HG03342 (cell line): Measurements from ENCODE around the gene IQCM.

ENCODE experiments used
- ATAC-seq: cut with Tn5 transposase; IDR thresholded peaks from one replicate; pipeline ENCODE4 v1.9.1; 2021; ENCODE audit warnings: mild to moderate bottlenecking, moderate library complexity; ENCODE audit not compliant: unreplicated experiment

The IQCM gene

DNA sequence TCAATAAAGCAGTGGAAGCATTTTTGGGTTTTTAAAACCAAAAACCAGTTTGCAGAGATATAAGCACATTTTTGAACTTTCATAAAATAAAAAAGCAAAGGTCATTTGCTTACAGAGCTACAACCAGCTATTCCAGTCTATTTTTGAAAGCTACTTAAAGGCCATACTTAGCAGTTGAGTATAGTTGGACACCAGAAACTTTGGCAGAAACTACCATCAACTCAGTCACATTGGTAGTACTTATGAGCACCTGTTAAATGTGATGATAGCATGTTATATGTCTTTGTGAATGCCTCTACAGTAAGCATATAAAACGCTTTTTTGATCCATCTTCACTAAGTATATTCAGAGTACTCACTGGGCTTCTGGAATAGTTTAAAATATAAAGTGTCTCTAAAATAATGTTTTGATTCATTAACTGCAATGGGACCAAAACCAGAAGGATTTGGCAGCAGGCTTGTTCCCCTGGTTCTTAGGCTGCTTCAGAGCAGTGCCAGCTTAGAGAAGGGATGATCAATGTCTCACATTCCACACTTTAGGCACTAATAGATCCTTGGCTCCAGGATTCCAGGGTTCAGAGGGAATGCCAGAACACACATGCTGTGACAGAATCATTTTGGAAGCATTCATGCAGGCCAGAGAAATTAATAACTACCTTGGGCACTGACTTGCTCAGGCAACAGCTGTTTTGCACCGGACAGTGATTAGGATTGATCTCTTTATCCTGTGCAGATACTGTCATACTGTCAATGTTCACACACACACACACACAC, 103.9 kb downstream of the IQCM start:
- no peak for ATAC-seq

DNA sequence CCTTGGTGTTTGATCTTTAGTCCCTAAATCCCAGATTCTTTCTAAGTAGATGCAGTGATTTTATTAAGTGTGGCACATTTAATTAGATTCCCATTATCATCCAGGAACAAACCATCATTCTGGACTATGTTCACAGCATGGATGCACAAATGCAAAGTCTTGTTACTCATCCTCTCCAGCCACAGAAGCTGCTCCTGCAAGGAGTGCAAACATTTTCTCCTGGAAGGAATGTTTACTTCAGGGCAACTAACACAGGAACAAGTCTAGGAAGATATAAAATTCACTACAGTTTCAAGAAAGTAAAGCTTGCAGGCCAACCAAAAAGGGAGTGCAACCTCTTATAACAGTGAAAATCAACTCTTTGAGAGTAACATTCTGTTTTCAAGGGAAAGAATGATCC, 106.0 kb downstream of the IQCM start:
- no peak for ATAC-seq

DNA sequence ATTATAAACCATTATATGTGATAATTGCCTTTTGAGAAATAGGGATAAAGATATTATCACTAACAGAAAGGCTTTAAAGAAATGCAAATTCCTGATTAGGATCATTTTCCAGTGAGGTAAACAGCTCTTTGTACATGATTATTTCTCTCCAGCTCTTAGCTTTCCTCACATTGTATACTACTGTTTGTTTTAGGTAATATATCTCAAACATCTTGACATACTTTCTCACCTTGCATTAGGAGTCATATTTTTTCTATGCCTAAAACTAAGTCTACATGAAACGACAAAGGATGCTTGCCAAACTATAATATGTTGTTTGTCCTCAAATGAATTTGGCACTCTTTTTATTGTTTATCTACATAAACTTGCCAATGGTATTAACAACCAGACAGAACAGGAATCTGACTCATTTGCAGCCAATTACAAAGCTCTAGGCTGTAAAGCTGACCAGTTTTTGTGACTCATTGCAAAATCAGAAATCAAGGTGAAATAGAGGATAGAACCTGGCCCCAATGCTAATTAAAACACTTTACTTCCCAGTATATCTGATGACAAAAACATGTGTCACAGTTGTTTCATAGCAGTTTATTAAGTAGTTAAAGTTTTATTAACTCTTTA, 107.0 kb downstream of the IQCM start:
- ATAC-seq = no peak

DNA sequence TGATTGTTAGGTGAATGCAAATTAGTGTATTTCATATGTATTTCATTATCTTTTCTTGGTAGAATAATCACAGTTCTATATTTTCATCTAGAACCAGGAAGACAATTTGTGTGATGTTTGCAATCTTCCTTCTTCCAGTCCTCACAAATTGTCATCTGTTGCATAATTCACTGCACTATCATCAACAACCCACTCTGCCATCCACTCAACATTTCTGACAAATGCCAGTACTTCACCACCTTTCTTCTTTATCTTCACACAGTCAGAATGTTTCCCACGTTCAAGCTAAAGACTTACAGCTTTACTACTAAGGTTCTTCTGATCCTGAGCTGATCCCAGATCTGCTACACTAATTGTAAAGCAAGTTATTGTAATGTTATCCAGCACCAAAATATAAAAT, 107.8 kb downstream of the IQCM start:
- ATAC-seq = no peak

DNA sequence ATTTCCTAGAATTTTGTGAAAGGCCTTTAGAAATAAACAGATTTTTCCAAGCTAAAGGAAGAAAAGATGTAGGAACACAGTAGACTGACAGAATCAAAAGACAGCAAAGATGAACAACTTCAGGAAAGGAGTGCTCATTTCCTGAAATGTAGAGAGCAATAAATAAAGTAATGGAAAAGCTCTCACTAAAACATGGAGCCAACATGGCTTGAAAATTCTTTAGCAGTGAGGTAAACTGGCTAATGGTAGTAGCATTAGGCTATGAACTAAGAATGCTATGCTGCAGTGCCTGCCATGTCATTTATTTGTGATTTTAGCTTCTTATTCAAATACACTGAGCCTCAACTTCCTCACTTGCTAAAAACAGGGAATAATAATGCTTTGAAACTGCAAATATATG, 108.7 kb downstream of the IQCM start:
- ATAC-seq = no peak

DNA sequence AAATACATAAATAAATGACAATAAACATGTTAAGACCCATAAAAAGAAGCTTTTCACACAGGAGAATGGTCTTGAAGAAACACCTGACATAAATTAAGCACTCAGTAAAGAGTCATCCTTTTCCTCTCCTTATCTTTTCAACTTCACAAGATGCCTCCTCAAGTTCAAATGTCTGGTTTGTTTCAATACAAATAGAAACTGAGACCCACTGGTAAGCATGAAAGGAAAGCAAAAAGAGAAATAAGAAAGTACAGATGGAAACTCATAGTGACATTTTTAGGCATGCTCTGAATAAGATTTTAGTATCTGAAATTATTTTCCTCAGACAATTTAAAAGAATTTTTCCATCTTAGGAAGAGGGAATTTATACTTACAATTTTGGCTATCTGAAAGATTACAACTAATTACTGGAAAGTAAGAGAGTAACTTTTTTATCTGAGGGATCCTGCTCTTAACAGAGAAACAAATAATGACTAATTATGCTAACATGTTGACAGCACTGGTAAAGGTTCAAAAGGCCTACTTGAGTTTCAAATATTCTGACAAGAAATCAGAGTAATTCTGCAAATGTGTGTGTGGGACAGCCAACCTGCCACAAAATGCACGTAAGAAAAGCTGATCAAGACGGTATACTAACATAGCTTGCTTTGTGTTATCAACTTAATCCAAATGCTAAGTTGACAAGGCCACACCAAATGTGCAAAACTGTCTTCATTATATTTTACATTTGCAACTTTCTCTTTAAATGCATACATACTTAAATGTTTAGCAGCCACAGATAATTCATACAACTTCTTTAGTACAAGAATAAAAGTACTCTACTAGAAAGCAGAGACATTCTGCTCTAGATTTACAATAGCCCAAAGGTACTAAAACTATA, 113.0 kb downstream of the IQCM start:
- no peak for ATAC-seq

DNA sequence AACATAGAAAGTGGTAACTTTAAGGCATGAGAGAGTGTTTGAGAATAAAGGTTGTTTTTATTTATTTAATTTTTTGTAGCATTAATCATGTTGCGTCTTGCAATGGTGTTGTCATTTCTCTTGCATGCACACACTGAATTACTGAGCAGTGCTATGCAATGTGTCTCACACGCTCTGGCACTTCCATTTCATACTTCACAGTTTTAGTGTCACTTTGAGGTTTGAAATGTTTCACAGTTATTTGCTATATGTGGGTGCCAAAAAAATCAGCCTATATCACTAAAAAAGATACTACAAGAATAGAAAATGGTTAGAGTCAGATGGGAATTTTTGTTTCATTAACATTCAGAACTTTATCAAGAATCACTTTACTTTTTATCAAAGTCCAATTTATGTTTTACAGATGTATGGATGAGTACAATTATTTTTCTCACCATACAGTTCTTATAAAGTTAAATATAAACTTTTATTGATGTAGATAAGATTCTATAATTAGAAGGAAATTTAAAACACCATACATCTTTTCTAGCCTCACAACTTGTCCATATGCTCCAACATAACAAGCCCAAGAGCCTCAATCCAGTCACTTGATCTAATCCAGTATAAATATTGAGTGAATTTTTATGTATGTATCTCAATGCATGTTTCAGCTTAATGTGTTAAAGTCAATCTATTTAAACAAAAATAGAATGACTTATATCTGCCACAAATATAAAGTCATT, 114.0 kb downstream of the IQCM start:
- no peak for ATAC-seq

DNA sequence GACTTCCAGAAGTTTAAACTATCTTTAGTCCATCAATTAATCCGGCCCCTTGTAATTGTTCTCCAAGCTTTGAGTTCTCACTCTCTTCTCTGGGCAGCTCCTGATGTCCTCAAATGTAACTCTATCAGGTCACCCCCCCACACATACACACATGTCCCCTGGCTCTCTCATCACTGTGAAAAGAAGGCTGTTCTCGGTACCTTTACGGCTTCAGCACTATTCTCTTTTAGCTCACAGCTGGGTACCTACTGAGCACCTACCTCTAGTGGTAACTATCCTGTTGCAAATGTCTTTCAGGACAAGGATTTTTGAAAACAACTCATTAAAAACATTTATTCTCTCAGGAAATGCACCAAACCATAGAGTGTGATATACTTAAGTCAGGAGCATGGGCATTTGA, 115.4 kb downstream of the IQCM start:
- no peak for ATAC-seq

DNA sequence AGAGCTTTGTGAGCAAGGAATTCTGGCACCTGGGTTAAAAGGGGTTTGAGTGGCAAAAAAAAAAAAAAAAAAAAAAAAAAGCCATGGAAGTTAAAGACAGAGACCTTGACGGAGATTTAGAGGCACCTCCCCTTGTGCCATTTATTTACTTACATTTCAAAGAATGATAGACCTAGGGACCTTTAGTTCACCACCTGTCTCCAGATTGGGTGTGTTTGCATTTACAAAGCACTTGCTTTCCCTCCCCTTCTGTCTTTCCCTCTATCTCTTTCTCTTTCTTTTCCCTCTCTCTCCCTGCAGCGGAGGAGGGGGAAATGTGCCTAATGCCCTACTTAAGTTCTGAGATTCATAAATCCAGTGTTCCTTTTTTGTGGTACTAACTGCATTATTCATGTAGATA, 116.0 kb downstream of the IQCM start:
- ATAC-seq = no peak

DNA sequence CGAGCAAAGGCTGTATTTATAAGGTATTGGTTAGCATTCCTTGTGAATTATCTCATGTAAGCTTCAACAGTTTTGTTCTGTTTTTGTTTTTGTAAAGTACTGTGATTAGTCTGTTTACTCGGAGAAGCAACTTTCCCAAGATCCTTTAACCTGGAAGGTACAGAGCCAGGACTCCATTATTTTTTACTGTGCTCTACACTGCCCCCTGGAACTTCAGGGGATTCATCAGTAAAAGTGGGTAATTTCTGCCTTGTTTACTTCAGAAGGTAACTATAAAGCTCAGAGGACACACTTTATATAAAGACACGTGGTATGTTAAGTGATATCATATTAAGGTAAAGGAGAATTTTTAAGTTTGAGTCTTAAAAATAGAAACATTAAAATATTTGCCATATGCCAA, 124.9 kb downstream of the IQCM start:
- ATAC-seq = no peak

DNA sequence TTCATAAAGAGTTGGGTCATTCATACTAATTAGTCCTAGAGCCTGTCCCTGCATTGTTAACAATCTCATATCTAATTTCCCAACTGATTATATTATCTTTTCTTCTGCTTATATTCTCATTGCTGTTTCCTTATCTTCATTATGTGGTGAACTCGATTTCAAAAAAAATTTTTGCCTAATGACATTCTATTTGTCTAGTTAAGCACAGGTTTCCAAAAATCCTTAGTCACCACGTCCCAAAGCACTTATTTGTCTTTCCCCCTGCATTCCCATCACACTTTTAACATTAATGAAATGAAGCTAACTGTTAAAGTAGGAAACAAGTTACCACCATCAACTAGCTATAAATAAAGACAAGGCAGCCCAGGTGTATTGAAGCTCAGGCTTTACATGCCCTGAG, 131.1 kb downstream of the IQCM start:
- ATAC-seq = no peak

DNA sequence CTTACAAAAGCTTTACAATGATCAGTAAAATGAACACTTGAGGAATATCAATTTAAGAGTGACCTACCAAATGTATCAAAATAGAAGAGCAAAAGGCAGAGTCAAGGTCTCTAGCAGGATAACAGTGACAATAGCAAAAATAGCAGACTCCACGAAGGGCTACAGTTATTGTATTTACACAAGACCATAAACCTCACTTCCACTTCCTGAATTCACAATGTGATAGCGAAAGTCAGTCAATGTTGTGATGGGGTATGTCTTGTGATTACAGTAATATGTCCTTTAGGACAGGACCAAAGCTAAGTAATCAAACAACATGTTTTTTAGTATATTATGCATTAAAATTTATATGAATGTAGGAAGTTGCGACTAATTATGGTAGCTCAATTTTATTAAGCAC, 139.6 kb downstream of the IQCM start:
- peak; percentile 95 for ATAC-seq

DNA sequence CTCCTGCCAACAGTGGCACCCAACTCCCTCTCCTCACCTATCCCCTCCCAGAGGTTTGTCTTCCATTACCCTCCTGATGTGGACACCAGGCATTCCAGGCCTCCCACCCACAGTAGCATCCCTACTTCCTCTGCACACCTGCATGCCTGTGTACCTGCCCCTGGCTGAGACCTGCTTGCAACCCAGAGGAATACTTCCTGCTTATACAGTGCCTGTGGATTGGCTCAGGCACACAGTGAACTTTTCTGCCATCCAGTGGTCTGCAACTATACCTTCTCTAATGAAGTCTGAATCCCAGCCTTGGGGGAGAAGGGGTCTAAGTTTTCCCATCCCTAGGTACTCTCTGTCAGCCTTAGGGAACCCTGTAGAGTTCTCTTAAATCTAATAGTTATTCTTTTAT, 169.9 kb downstream of the IQCM start:
- no peak for ATAC-seq

DNA sequence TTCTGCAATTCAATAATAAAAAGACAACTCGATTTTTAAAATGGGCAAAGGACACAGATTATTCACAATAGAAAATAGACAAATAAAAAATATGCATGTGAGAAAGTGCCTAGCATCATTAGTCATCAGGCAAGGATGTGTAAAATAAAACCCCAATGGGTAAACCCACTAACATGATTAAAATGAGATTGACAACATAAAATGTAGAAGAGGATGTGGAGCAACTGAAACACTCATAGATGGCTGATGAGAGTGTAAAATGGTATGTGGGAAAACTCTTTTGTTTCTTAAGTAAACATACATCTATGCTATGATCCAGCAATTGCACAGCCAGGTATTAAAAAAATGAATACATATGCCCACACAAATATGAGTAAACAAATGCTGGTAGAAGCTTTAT, 177.6 kb downstream of the IQCM start:
- ATAC-seq = no peak

DNA sequence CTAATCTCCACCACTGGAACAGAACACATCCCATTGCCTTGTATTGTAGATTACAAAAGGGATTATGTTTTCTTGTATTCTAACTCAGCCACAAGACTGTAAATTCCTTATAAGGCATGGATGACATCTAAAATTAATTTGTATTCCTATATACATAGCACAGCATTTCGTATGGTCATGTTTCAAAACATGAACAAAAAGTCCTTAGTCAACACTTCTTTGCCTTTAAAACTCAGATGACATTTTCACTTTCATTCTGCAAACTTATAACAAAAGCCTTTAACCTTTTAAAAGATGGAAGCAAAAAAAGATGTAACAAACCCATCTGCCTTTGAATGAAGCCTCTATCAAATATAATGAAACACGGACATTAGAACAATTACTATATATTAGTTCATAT, 181.3 kb downstream of the IQCM start:
- ATAC-seq = no peak

DNA sequence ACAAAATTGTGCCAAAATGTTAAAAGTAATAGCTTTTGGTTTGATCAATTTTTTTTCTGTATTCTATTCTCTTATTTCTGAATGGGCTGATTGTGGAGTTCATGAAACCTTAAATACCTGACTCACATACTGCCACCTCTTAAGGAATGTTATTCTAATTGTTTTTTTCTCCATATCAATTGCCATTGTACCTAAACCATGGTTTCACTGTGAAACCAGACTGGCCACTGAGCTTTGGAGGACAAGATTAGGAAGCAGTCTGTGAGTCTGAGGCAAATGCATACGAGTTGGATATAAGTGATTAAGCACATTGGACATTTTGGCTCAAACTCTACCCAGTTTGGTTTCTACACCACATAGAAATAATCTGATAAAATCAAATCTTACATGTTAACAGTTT, 184.0 kb downstream of the IQCM start:
- ATAC-seq = no peak

DNA sequence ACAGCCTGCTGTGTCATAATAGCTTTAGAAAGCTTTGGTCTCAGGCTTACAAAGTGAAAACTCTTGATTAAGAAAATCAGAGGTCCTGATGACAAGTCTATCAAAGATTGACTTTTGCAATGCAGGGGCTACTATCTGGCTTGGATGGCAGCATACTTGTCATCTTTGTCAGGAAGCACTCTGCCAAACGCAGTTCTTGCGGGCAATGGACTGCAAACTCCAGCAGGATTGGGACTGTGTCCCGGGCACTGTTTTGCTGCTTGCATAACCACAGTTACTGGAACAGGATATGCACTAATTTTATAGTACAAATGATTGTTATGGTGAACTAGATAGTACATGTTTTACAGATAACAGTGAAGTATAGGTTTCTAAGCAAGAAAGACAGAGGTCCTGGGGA, 185.6 kb downstream of the IQCM start:
- ATAC-seq = no peak

DNA sequence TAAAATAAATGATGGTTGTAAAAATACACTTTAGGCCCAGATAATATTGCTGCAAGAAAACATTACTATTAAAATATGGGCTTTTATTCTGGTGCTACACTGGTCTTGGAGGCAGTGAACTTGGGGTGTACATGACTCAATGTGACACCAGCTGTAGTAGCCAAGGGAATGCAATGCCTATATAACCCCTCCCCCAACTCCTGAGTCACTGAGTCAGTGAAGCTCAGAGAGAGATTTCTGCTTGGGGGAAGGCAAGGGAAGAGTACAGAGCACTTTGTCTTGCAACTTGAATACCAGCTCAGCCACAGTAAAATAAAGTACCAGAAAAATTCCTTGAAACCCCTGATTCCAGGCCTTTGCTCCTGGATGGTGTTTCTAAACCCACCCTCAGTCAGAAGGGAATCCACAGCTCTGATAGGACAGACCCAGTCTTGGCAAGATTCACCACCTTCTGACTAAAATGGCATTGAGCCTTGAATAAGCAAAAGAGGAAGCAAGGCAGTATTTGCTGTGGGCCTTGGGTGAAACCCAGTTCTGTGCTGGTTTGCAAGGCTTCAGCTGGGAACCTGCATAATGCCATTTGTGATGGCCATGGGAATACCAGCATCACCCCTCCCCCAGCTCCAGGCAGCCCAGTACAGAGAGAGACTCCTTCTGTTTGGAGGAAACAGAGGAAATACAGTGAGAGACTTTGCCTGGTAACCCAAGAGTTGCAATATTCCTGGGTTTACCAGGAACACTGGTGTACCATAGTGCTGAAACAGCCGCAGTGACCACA, 209.9 kb downstream of the IQCM start:
- ATAC-seq = no peak

DNA sequence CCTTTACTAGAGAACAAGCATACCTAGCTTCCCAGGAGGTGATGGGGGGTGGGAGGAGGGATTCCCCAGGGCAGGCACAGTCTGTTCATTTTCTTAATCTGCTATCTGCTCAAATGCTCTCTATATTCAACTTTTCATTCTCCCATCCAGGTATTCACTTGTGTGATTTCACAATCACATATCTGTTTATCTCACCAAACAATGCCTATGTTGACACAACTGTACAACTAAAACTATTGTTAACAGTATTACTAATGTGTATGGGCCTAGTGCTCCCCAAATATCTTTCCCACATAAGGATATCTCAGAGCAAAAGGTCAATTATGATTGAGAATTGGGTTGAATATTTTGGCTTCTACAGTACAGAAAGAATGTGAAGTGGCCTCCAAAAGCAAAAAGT, 210.8 kb downstream of the IQCM start:
- no peak for ATAC-seq

DNA sequence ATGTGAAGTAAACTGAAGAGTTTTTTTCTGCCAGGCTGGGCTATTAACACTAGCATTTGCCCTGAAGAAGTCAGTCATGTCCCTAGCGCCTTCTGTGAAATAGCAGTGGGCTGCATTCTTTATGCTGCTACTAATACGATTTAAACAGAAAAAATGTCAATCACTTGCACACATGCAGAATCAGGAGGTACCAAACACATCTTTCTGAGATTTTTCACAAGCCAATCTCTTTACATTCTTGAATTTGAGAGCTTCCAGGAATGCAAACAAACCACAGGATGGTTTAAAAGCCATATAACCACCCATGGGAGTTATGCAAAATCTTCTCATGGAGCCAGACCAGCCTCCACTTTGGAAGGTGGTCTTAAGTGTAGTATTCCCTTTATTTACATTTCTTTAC, 220.1 kb downstream of the IQCM start:
- no peak for ATAC-seq

DNA sequence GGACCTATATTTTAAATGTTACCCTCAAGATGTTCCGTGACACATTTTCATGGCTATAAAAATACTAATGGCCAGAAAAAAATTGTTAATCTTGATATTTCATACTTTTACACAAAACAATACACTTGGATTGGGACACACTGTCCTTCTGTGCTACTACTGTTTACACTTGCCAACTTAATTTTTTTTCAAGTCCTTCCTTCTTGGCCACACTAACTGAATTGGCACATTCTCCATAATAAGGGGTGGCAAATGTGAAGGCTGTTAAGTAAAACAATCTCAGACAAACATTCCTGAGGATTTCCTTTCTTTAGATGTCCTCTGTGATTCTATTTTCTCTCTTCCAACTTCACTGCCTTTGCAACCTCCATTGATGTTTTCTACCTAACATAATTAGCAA, 225.8 kb downstream of the IQCM start:
- no peak for ATAC-seq
